Measurements from ENCODE around the gene KIF1A. TPM values are rescaled to one million over a fixed set of nuclear protein-coding genes. Genes with fewer than 3 reads are reported as not detected.

KIF1A gene
- total RNA-seq, 1 donor, result not detected

DNA sequence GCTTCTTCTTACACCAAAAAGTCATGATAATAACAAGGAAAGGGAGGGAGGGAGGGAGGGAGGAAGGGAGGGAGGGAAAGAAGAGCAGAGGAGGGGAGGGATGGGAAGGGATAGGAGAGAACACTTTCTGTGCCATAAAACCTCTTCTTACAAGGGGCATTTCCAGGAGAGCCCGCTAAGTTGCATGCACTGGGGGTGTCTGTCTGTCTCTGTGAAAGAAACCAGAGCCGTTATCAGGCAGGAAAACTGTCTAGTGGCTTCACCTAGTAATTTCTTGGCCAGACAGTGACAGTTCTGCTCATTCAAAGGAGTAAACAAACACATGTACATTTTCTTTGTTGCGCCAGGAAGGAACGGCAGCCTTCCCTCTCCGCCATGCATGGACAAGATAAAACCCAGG lies 82.5 kb downstream of the KIF1A start:
- Histone ChIP-seq H3K4me3 (ENCODE audit: low read length) (no peak overlapping the region), H3K9me3 (ENCODE audit: low read depth, low read length) (no peaks in the 10 kb centered on the region), H3K4me1 (ENCODE audit: insufficient read depth, low read length) (no peaks in the 10 kb centered on the region), H3K27me3 (ENCODE audit: insufficient read depth, low read length) (no peaks in the 10 kb centered on the region)

DNA sequence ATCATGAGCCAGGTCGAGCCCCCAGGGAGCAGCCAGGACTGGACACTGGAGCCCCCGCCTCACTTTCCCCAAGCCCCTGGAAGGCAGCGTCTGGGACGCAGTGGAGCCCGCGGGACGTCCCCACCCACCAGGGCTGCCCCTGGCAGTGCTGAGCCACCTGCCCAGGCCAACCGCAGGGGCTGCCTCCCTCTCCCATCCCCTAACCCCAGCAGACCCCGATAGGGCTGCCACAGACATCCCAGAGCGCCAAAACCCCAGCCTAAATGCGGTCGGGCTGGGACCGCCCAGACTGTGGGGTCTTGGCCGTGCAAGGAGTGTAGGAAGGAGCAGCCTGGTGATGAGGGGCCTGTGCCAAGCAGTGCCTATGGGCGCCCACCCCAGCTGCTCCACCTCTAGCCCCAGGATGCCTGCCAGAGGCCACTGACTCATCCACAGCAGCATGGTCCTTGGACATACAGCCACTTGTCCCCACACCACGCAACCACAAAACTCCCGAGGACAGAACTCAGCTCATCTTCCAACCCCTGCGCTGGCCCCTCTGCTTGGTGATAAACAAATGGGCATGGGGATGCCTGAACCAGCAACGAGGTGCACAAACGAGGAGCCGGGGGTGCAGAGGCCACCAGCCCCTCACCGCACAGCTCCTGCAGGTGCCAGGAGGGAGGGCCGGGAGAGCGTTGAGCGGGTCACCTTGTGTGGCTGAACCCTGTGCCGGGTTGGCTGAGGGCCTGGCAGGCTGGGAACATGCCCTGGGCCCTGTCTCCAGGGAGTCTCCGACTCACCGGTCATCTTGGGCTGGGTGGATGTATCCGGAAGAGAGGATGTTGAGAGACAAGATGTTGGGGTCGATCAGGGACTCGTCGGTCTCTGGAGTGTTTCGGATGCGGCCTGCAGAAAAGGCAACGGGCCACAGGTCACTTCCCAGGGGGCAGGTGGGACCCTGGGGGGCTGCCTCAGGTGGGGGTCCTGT lies 83.5 kb downstream of the KIF1A start:
- Histone ChIP-seq H3K4me1 (ENCODE audit: insufficient read depth, low read length) (no peaks in the 10 kb centered on the region), H3K27me3 (ENCODE audit: insufficient read depth, low read length) (no peaks in the 10 kb centered on the region), H3K9me3 (ENCODE audit: low read depth, low read length) (no peaks in the 10 kb centered on the region), H3K4me3 (ENCODE audit: low read length) (no peak overlapping the region)

DNA sequence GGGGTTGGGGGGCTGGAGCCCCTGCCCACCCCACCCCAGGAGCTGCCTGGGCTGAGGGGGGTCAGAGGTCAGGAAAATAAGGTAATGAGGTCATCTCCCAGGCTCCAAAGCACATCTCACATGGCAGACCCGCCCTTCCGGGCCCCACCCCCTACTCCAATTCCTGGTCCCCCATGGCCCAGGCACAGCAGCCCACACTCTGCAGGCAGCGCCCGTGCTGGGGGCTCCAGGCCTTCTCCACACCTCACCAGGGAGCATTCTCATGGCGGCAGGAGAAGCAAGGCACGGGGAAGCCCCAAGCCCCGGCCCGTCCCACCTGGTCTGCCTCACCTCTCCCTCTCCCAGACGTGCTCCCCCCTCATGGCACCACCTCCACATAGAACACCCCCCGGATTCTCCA lies 84.5 kb downstream of the KIF1A start:
- no peaks in the 10 kb centered on the region for H3K27me3 ChIP-seq (ENCODE audit: insufficient read depth, low read length)
- H3K4me1 ChIP-seq (ENCODE audit: insufficient read depth, low read length), result no peaks in the 10 kb centered on the region
- no peaks in the 10 kb centered on the region for H3K9me3 ChIP-seq (ENCODE audit: low read depth, low read length)
- no peak overlapping the region for H3K4me3 ChIP-seq (ENCODE audit: low read length)

DNA sequence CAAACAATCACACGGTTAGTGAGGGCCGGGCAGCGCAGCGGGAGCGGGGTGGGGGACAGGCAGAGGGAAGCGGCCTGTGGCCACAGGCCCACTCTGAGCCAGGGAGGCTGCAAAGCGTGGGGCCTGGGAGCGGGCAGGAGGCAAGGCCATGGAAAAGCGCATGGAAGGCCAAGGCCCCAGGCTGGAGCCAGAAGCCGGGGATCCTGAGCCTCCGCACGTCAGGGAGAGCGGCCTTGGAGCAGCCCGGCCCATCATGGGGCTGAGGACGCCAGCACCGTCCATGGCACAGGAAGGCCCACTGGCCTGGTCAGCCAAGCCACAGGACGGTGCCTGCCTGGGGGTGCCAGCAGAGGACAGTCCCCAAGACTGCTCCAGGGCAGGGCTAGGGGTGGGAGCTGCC lies 85.3 kb downstream of the KIF1A start:
- Histone ChIP-seq H3K4me1 (ENCODE audit: insufficient read depth, low read length) (no peaks in the 10 kb centered on the region), H3K4me3 (ENCODE audit: low read length) (no peak overlapping the region), H3K27me3 (ENCODE audit: insufficient read depth, low read length) (no peaks in the 10 kb centered on the region), H3K9me3 (ENCODE audit: low read depth, low read length) (no peaks in the 10 kb centered on the region)

DNA sequence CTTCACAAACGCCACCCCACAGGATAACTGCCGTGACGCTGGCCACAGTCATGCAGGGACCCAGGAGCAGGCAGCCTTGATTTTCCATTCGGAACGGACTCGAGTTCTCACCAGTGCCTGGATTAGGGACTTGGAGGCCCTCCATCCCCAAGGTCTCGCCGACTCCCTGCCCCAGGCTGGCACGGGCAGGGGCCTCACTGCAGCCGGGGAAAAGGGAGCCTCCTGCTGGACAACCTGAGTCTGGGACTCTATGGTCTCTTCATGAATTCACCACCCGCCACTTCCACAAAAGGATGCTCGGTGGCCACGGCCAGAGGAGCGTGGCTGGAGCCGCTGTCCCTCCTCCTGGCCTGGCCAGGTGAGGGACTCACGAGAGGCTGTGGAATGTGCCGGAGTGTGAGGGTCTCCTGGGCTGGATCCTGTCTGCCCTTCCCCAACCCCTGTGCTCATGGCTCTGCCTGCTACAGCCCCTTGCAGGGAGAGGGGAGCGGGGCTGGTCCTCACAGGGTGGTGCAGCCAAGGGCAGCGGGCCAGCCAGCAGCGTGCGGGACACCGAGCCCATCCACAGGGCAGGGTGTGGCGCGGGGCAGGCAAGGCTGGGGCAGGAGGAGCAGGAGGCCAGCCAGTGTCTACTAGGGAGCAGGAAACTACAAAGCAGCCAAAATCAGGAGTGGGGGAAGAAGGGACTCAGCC lies 86.1 kb downstream of the KIF1A start:
- Histone ChIP-seq H3K4me3 (ENCODE audit: low read length) (no peak overlapping the region), H3K9me3 (ENCODE audit: low read depth, low read length) (no peaks in the 10 kb centered on the region), H3K27me3 (ENCODE audit: insufficient read depth, low read length) (no peaks in the 10 kb centered on the region), H3K4me1 (ENCODE audit: insufficient read depth, low read length) (no peaks in the 10 kb centered on the region)

DNA sequence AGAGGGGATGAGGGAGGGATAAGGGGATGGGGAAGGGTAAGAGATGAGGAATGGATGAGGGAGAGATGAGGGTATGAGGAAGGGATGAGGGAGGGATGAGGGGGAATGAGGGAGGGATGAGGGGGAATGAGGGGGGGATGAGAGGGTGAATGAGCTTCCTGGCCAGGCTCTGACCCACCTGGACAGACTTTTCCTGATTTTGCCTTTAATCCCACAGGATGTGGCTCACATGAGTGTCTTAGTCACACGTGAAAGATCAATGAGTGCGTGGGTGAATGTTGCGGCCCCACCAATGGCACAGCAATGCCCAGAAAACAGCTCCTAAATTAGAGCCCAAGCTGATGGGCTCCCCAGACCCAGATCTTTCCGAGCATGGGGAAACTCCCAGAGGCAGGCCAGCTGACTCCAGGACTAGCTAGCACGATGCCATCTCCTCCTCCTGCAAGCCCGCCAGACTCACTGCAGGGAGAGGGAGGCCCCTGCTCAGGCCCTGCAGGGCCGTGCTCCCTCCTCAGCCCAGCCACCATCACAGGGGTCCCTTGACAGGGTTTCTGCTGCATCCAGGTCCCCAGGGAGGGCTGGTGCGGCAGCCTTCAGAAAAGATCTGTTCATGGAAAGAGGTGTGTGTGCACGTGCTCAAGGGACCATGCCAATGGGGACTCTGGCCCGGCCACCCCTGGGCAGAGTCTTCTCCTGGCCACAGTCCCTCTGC lies 87.0 kb downstream of the KIF1A start:
- Histone ChIP-seq H3K4me1 (ENCODE audit: insufficient read depth, low read length) (no peaks in the 10 kb centered on the region), H3K27me3 (ENCODE audit: insufficient read depth, low read length) (no peaks in the 10 kb centered on the region), H3K4me3 (ENCODE audit: low read length) (no peak overlapping the region), H3K9me3 (ENCODE audit: low read depth, low read length) (no peaks in the 10 kb centered on the region)

DNA sequence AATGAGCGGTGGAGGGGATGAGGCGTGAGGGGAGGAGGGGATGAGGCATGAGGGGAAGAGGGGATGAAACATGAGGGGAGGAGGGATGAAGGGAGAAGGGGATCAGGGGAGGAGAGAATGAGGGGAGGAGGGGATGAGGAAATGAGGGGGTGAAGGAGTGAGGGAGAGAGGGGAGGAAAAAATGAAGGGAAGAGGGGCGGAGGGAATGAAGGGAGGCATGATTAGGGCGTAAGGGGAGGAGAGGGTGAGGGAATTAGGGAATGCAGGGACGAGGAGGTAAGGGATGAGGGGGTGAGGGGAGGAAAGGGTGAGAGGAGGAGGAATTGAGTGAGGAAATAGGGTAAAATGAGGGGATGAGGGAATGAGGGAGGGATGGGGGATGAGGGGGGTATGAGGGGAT lies 87.8 kb downstream of the KIF1A start:
- no peaks in the 10 kb centered on the region for H3K9me3 ChIP-seq (ENCODE audit: low read depth, low read length)
- H3K4me1 ChIP-seq (ENCODE audit: insufficient read depth, low read length), result no peaks in the 10 kb centered on the region
- no peaks in the 10 kb centered on the region for H3K27me3 ChIP-seq (ENCODE audit: insufficient read depth, low read length)
- H3K4me3 ChIP-seq (ENCODE audit: low read length), result no peak overlapping the region

DNA sequence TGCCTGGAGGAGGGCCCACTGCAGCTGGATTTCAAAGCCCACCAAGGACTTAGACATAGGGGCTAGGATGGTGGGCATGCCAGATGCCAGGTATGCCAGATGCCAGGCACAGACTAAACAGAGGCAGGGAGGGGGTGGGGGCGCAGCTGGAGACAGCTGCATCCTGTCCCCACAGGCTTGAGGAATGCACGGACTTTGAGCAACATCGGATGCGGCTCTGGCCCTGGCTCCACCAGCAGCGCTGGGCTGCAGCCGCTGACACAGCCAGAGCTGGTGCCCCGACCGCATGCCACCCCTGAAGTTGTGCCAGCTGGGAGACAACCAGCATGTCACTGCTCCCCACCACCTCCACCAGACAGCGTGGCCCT lies 88.9 kb downstream of the KIF1A start:
- Histone ChIP-seq H3K4me1 (ENCODE audit: insufficient read depth, low read length) (no peaks in the 10 kb centered on the region), H3K9me3 (ENCODE audit: low read depth, low read length) (no peaks in the 10 kb centered on the region), H3K4me3 (ENCODE audit: low read length) (no peak overlapping the region), H3K27me3 (ENCODE audit: insufficient read depth, low read length) (no peaks in the 10 kb centered on the region)

DNA sequence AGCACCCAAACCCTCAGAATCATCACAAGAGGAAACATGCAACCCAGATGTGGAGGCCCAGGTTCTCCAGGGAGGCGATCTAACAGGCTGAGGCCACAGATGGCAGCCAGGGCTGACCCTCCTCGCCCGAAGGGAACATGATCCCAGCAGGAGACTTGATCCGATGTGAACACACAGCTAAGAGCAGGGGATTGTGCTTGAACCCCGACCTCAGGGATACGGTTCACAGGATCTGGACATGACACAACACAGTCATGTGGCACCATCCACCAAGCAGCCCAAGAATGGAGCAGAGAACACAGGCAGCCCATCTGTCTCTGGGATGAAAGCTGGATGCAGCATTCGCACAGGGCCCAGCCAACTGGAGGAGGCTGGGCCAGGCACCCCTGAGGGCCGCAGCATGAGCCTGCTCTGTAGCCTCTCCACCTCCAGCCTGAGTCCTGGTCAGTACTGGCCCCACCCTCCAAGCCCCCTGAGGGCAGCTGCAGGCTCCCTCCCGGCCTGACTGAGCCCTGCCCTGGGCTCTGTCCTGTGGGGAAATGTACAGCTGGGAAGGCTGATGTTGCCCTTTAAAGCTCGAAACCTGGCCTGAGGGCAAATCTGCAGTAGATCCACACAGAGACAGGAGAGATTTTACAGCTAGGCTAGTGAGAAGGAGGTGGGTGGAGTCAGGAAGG lies 89.4 kb downstream of the KIF1A start:
- no peak overlapping the region for H3K4me3 ChIP-seq (ENCODE audit: low read length)
- no peaks in the 10 kb centered on the region for H3K4me1 ChIP-seq (ENCODE audit: insufficient read depth, low read length)
- no peaks in the 10 kb centered on the region for H3K27me3 ChIP-seq (ENCODE audit: insufficient read depth, low read length)
- no peaks in the 10 kb centered on the region for H3K9me3 ChIP-seq (ENCODE audit: low read depth, low read length)

DNA sequence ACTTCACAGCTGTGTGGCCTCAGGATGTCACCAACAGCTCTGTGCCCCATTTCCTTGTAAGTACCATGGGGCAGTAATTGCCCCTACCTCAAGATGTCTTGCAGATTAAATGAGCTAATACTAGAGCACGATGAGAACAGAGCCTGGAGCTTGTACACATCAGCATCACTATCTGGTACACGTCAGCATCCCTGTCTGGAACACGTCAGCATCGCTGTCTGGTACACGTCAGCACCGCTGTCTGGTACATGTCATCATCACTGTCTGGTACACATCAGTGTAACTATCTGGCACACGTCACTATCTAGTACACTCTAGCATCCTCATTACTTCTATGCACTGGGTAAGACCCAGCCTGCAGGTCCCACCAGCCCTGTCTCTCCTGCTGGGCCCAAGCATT lies 91.2 kb downstream of the KIF1A start:
- Histone ChIP-seq H3K4me1 (ENCODE audit: insufficient read depth, low read length) (no peaks in the 10 kb centered on the region), H3K4me3 (ENCODE audit: low read length) (no peak overlapping the region), H3K9me3 (ENCODE audit: low read depth, low read length) (no peaks in the 10 kb centered on the region), H3K27me3 (ENCODE audit: insufficient read depth, low read length) (no peaks in the 10 kb centered on the region)

DNA sequence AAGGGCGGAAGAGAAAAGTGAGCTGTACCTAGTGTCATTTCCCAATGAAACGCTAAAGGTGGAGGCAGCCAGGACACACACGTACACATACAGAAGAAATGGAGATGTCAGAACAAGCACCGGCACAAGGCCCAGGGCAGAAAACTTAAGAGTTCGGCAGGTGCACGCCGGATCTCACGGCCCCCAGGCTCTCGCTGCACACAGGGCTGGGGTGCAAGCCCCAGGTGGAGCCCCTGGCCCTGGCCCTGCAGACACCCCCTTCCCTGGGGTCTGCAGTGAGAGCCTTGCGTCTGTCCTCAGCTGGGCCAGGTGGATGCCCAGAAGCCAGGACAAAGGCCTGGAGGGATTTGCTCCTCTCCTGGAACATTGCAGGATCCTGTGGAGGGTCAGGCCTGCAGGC lies 91.7 kb downstream of the KIF1A start:
- H3K4me3 ChIP-seq (ENCODE audit: low read length), result no peak overlapping the region
- no peaks in the 10 kb centered on the region for H3K9me3 ChIP-seq (ENCODE audit: low read depth, low read length)
- no peaks in the 10 kb centered on the region for H3K4me1 ChIP-seq (ENCODE audit: insufficient read depth, low read length)
- no peaks in the 10 kb centered on the region for H3K27me3 ChIP-seq (ENCODE audit: insufficient read depth, low read length)

DNA sequence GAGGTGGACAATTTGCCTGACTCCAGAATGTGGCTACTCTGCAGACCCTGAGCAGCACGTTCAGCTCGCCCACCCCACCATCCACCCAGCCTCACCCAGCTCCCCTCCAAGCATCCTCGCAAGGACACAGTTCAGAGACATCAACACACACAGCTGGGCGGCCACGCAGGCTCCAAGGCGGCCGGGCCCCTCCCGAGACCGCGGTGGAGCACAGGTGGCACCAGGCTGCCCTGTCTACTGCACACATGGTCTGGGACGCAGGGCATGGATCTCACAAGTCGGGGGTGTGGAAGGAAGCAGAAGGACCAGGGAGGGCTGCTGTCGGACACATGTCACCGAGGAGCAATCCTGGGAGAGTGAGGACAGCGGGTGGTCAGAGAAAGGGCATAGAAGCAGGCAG lies 92.1 kb downstream of the KIF1A start:
- no peaks in the 10 kb centered on the region for H3K4me1 ChIP-seq (ENCODE audit: insufficient read depth, low read length)
- no peaks in the 10 kb centered on the region for H3K9me3 ChIP-seq (ENCODE audit: low read depth, low read length)
- H3K27me3 ChIP-seq (ENCODE audit: insufficient read depth, low read length), result no peaks in the 10 kb centered on the region

DNA sequence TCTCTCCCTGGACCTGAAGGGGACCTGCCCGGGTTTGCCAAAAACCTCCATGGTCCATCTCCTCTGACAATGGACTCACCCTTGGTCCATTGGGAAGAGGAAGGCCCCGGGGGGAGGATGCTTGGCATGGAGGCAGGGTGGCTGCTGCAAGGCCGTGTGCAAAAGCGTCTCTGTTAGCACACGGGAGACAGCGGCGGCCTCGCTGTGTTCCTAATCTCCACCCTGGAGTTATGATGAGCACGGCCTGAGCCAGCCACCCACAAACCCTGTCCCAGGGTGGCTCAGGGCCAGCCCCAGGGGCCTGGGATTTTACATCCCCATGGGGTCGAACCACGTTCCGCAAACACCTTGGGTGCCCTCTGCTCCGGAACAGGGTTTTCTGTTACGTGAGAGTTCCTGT lies 92.6 kb downstream of the KIF1A start:
- H3K4me1 ChIP-seq (ENCODE audit: insufficient read depth, low read length), result no peaks in the 10 kb centered on the region
- H3K27me3 ChIP-seq (ENCODE audit: insufficient read depth, low read length), result no peaks in the 10 kb centered on the region
- no peaks in the 10 kb centered on the region for H3K9me3 ChIP-seq (ENCODE audit: low read depth, low read length)
- no peak overlapping the region for H3K4me3 ChIP-seq (ENCODE audit: low read length)

More for the DNA sequence above, 92.1 kb downstream of the KIF1A start:
- H3K4me3 ChIP-seq (ENCODE audit: low read length), result no peak overlapping the region

DNA sequence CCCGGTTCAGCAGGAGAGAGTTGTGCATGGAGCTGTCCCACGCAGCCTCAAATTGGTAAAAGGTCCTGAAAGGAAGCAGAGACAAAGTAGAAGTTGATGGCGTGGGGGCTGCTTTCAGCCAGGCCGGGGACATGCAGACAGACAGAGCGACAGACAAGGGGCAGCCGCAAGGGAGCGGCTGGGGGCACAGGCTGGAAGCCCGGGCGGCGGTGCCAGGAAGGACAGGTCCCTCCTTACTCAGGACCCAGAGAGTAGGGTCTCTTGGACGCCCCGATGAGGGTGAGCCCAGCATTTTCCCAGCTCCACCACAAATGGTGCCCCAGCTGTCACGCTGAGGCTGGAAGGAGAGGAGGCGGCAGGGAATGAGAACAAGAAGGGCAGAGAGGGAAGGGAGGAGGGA lies 93.1 kb downstream of the KIF1A start:
- no peaks in the 10 kb centered on the region for H3K4me1 ChIP-seq (ENCODE audit: insufficient read depth, low read length)
- no peaks in the 10 kb centered on the region for H3K27me3 ChIP-seq (ENCODE audit: insufficient read depth, low read length)
- no peaks in the 10 kb centered on the region for H3K9me3 ChIP-seq (ENCODE audit: low read depth, low read length)
- no peak overlapping the region for H3K4me3 ChIP-seq (ENCODE audit: low read length)

DNA sequence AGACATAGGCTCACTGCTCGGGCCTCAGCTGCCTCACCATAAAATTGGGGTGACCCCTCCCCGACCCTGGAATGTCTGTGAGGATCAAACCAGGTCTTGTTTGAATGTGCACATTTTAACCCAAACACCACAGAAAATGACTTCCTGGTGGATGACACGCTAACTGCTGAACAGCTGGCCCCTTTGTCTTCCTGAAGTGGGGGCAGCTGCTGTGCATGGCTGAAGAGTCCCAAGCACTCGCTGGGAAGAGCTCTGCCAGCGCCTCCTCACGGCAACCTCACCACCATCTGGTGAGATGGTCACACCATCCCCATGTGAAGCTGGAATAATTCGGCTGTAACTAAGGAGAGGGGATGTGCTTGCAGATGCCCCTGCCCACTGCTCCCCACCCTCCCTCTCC lies 94.3 kb downstream of the KIF1A start:
- Histone ChIP-seq H3K4me3 (ENCODE audit: low read length) (no peak overlapping the region), H3K9me3 (ENCODE audit: low read depth, low read length) (no peaks in the 10 kb centered on the region), H3K4me1 (ENCODE audit: insufficient read depth, low read length) (no peaks in the 10 kb centered on the region), H3K27me3 (ENCODE audit: insufficient read depth, low read length) (no peaks in the 10 kb centered on the region)
